HG02938 (cell line): ENCODE results near the gene HCFC1.

Source experiments
- ATAC-seq: cut with Tn5 transposase; IDR thresholded peaks from one replicate; pipeline ENCODE4 v1.9.1; 2021; ENCODE audit warnings: mild to moderate bottlenecking, moderate library complexity; ENCODE audit not compliant: unreplicated experiment

HCFC1 gene

GRCh38 chrX:153959649-153960048 lies 12.0 kb downstream of the HCFC1 start:
- no peak for ATAC-seq

- no peak for ATAC-seq
Observed at GRCh38 chrX:153958605-153959004, 13.0 kb downstream of the HCFC1 start.

- no peak for ATAC-seq
Observed at GRCh38 chrX:153957224-153957623, 14.4 kb downstream of the HCFC1 start.

GRCh38 chrX:153956044-153956907 lies 15.3 kb downstream of the HCFC1 start:
- no peak for ATAC-seq

- no peak for ATAC-seq
Observed at GRCh38 chrX:153955228-153955732, 16.3 kb downstream of the HCFC1 start.

GRCh38 chrX:153954558-153955227 lies 16.9 kb downstream of the HCFC1 start:
- ATAC-seq = no peak

GRCh38 chrX:153953892-153954557 lies 17.6 kb downstream of the HCFC1 start:
- ATAC-seq = no peak

GRCh38 chrX:153953342-153953830 lies 18.2 kb downstream of the HCFC1 start:
- no peak for ATAC-seq

GRCh38 chrX:153952373-153953026 lies 19.1 kb downstream of the HCFC1 start:
- ATAC-seq = no peak

- ATAC-seq = no peak
Observed at GRCh38 chrX:153951683-153952372, 19.8 kb downstream of the HCFC1 start.

GRCh38 chrX:153950127-153950526 lies 21.5 kb downstream of the HCFC1 start:
- ATAC-seq = no peak

- no peak for ATAC-seq
Observed at GRCh38 chrX:153948847-153949805, 22.5 kb downstream of the HCFC1 start.

GRCh38 chrX:153948002-153948466 lies 23.6 kb downstream of the HCFC1 start:
- ATAC-seq = no peak

GRCh38 chrX:153947009-153947769 lies 24.4 kb downstream of the HCFC1 start:
- ATAC-seq = no peak

GRCh38 chrX:153945956-153946943 lies 25.4 kb downstream of the HCFC1 start:
- ATAC-seq = no peak

GRCh38 chrX:153944800-153945150 lies 26.8 kb downstream of the HCFC1 start:
- ATAC-seq = no peak

- ATAC-seq = no peak
Observed at GRCh38 chrX:153944140-153944799, 27.3 kb downstream of the HCFC1 start, which contains the start of gene RENBP. Gene RENBP, minus strand, starts transcription at chrX:153944643. Its CDS starts 33 bp downstream, at chrX:153944610.
